ENCODE measurements around the gene MAP6D1. TPM values are rescaled to one million over a fixed set of nuclear protein-coding genes. Genes with fewer than 3 reads are reported as not detected.

MAP6D1 gene
- total and polyA plus RNA-seq, 2 of the 4 experiments (the other 2 are of a cell fraction): 2.7 to 5.2 TPM

GRCh38 chr3:183862610-183863009 lies 37.2 kb upstream of the MAP6D1 start:
- Histone ChIP-seq H3K9ac (ENCODE audit: low read depth, low read length) (no peak overlapping the region), H2BK15ac (ENCODE audit: low read depth, low read length) (no peak overlapping the region), H3K9me1 (ENCODE audit: insufficient read depth, low read length) (no peaks in the 10 kb centered on the region), H3K4ac (ENCODE audit: low read depth, low read length) (no peak overlapping the region), H4K91ac (ENCODE audit: insufficient read depth, low read depth, low read length) (no peak overlapping the region), H2BK120ac (ENCODE audit: low read depth, low read length) (no peak overlapping the region), H2BK20ac (ENCODE audit: low read depth, low read length) (no peak overlapping the region), H3K36me3 (ENCODE audit: control insufficient read depth, insufficient read depth, low read length) (peaks cover 25% of the 10 kb centered on the region), H3K79me1 (ENCODE audit: low read depth in 1 of 2, low read length in 2 of 2) (peaks cover 3 to 9% of the 10 kb centered on the region in 2 experiments; a peak in 2 of 4 replicates), H3K4me2 (ENCODE audit: low read depth, low read length) (no peak overlapping the region), H2AK5ac (ENCODE audit: low read depth, low read length) (no peak overlapping the region), H3K23ac (ENCODE audit: low read depth, low read length) (no peak overlapping the region), H3K27me3 (ENCODE audit: control insufficient read depth, insufficient read depth, low read length) (no peaks in the 10 kb centered on the region), H3K27ac (ENCODE audit: insufficient read depth, low read length) (no peak overlapping the region), H4K20me1 (ENCODE audit: insufficient read depth, low read length) (no peaks in the 10 kb centered on the region), H3K56ac (ENCODE audit: extremely low read depth, insufficient read depth, low read length) (no peak overlapping the region), H2AK9ac (replicated peaks; ENCODE audit: low read depth, low read length, poor library complexity) (no peak overlapping the region), H4K8ac (ENCODE audit: low read depth in 2 of 2, low read length in 2 of 2) (no peak overlapping the region), H3K4me3 (ENCODE audit: insufficient read depth, low read depth, low read length) (no peak overlapping the region), H3K14ac (replicated peaks; ENCODE audit: low read depth, low read length) (no peak overlapping the region), H3K4me1 (ENCODE audit: control insufficient read depth, insufficient read depth, low read length) (no peaks in the 10 kb centered on the region), H4K5ac (ENCODE audit: low read depth, low read length) (no peak overlapping the region), H3K18ac (ENCODE audit: low read depth, low read length) (no peak overlapping the region), H2AFZ (replicated peaks; ENCODE audit: low read length, poor library complexity) (no peak overlapping the region), H3K9me3 (ENCODE audit: control insufficient read depth, insufficient read depth, low read length) (no peaks in the 10 kb centered on the region), H2BK5ac (ENCODE audit: low read depth, low read length, poor library complexity, severe bottlenecking) (no peak overlapping the region)
- CTCF ChIA-PET: interaction anchor here (0.6 kb wide), 1 partner anchor 8 kb away, joined by 5 read pairs; no protein-coding TSS in a partner anchor
- no peak for DNase-seq
- ATAC-seq (ENCODE audit: low read depth): no peak
- POLR2A ChIA-PET (ENCODE audit: unreplicated experiment): no interaction called here
- BruUV-seq (replicated peaks): no TSS peak
- dilution Hi-C loops (cut with HindIII; ENCODE audit: low sequenced_read_pairs, unreplicated experiment) (no loop called here), intact Hi-C loops (cut with micrococcal nuclease) (no loop called here), in situ Hi-C loops (cut with MboI; ENCODE audit: low sequenced_read_pairs) (no loop called here)
- WGBS, 2 experiments (ENCODE audit: extremely low coverage in 2 of 2, insufficient read length in 1 of 2): no CpG with 5 or more reads among the region's 4 CpGs
- no peak for TF ChIP-seq USF2 (IDR thresholded peaks at IDR 0.05; ENCODE audit: low read depth, low read length)
- no peak for TF ChIP-seq ELK1 (IDR thresholded peaks at IDR 0.05; ENCODE audit: borderline replicate concordance, low read depth, low read length)
- no peak for TF ChIP-seq CEBPB (IDR thresholded peaks at IDR 0.05; ENCODE audit: low read depth, low read length)
- no peak for TF ChIP-seq RFX5 (IDR thresholded peaks at IDR 0.05; ENCODE audit: low read depth, low read length)
- TF ChIP-seq MAFK (IDR thresholded peaks at IDR 0.05; ENCODE audit: low read depth, low read length): no peak
- no peak for TF ChIP-seq NFE2L2 (IDR thresholded peaks at IDR 0.05; ENCODE audit: low read depth, low read length)
- no peak for TF ChIP-seq MXI1 (IDR thresholded peaks at IDR 0.05; ENCODE audit: borderline replicate concordance, low read depth, low read length)
- no peak for TF ChIP-seq POLR2A (IDR thresholded peaks at IDR 0.05; ENCODE audit: low read depth, low read length)
- no peak for TF ChIP-seq MAZ (IDR thresholded peaks at IDR 0.05; ENCODE audit: borderline replicate concordance, low read depth, low read length)
- no peak for TF ChIP-seq FOS (IDR thresholded peaks at IDR 0.05; ENCODE audit: low read depth, low read length)
- no peak for TF ChIP-seq CHD1 (IDR thresholded peaks at IDR 0.05; ENCODE audit: low read depth, low read length)
- no peak for TF ChIP-seq SMC3 (IDR thresholded peaks at IDR 0.05; ENCODE audit: low read depth, low read length)
- TF ChIP-seq RCOR1 (IDR thresholded peaks at IDR 0.05; ENCODE audit: insufficient replicate concordance, low read length): no peak
- TF ChIP-seq BHLHE40 (IDR thresholded peaks at IDR 0.05; ENCODE audit: low read depth, low read length): no peak
- no peak for TF ChIP-seq RAD21 (IDR thresholded peaks at IDR 0.05; ENCODE audit: low read length)
- no peak for TF ChIP-seq CTCF (conservative IDR thresholded peaks at IDR 0.05; ENCODE audit: low read depth, low read length)

All from IMR-90 (cell line).